Osteocyte (in vitro differentiated cells): ENCODE measurements around the gene FBP2. TPM values are rescaled to one million over a fixed set of nuclear protein-coding genes. Genes with fewer than 3 reads are reported as not detected.

Source experiments
- DNase-seq: peaks from one replicate; pipeline ENCODE4 v3.0.0; 2021; ENCODE audit warnings: mixed read lengths; ENCODE audit not compliant: unreplicated experiment; ENCODE audit errors: extremely low spot score
- H3K27ac Mint-ChIP-seq: one replicate; pipeline ENCODE4 v1.8.0; 2021; ENCODE audit warnings: mild to moderate bottlenecking, mixed read lengths; ENCODE audit not compliant: unreplicated experiment
- H3K27me3 Mint-ChIP-seq: one replicate; pipeline ENCODE4 v1.8.0; 2021; ENCODE audit warnings: mixed read lengths; ENCODE audit not compliant: unreplicated experiment
- H3K36me3 Mint-ChIP-seq: one replicate; pipeline ENCODE4 v1.8.0; 2021; ENCODE audit warnings: mixed read lengths; ENCODE audit not compliant: unreplicated experiment
- H3K4me1 Mint-ChIP-seq: one replicate; pipeline ENCODE4 v1.8.0; 2021; ENCODE audit warnings: mixed read lengths; ENCODE audit not compliant: unreplicated experiment
- H3K4me3 Mint-ChIP-seq: one replicate; pipeline ENCODE4 v1.8.0; 2021; ENCODE audit warnings: mild to moderate bottlenecking, moderate library complexity, mixed read lengths; ENCODE audit not compliant: unreplicated experiment
- H3K9me3 Mint-ChIP-seq: one replicate; pipeline ENCODE4 v1.8.0; 2021; ENCODE audit warnings: mixed read lengths; ENCODE audit not compliant: unreplicated experiment
- CTCF ChIP-seq: fragments of 200-600 bp; sonication (generic); IDR thresholded peaks from 2 replicates; pipeline ENCODE4 v1.5.0; 2021; ENCODE audit warnings: antibody characterized with exemption, mild to moderate bottlenecking, moderate library complexity
- total RNA-seq: library from RNA; stranded (reverse); gene quantifications from 2 replicates; pipeline ENCODE4 v1.2.1, GENCODE V29; 2021

The FBP2 gene
- total RNA-seq, 1 donor from 2014 or later, result not detected

- no peaks in the 10 kb centered on the region for H3K9me3 Mint-ChIP-seq
- no peak overlapping the region for H3K27ac Mint-ChIP-seq
- H3K27me3 Mint-ChIP-seq, result peaks cover 25% of the 10 kb centered on the region
- no peak for DNase-seq
- H3K4me3 Mint-ChIP-seq, result no peak overlapping the region
- TF ChIP-seq CTCF, result no peak
- H3K4me1 Mint-ChIP-seq, result peaks cover 9% of the 10 kb centered on the region
- no peaks in the 10 kb centered on the region for H3K36me3 Mint-ChIP-seq
These were observed 36.7 kb upstream of the FBP2 start for GRCh38 chr9:94630281-94630680.

GRCh38 chr9:94627287-94627686, 33.7 kb upstream of the FBP2 start:
- H3K36me3 Mint-ChIP-seq, result no peaks in the 10 kb centered on the region
- peaks cover 14% of the 10 kb centered on the region for H3K27me3 Mint-ChIP-seq
- H3K27ac Mint-ChIP-seq, result no peak overlapping the region
- H3K9me3 Mint-ChIP-seq, result no peaks in the 10 kb centered on the region
- H3K4me1 Mint-ChIP-seq, result peaks cover 20% of the 10 kb centered on the region
- TF ChIP-seq CTCF, result no peak
- DNase-seq, result no peak
- H3K4me3 Mint-ChIP-seq, result no peak overlapping the region

- H3K9me3 Mint-ChIP-seq, result no peaks in the 10 kb centered on the region
- H3K27me3 Mint-ChIP-seq, result no peaks in the 10 kb centered on the region
- H3K36me3 Mint-ChIP-seq, result no peaks in the 10 kb centered on the region
- DNase-seq, result no peak
- H3K4me1 Mint-ChIP-seq, result peaks cover 17% of the 10 kb centered on the region
- TF ChIP-seq CTCF, result no peak
- no peak overlapping the region for H3K27ac Mint-ChIP-seq
- no peak overlapping the region for H3K4me3 Mint-ChIP-seq
These were observed 32.2 kb upstream of the FBP2 start for GRCh38 chr9:94625835-94626234.

- H3K27me3 Mint-ChIP-seq, result no peaks in the 10 kb centered on the region
- DNase-seq, result no peak
These were observed 31.0 kb upstream of the FBP2 start for GRCh38 chr9:94624629-94625028.

GRCh38 chr9:94623253-94623652, 29.6 kb upstream of the FBP2 start:
- H3K9me3 Mint-ChIP-seq, result no peaks in the 10 kb centered on the region
- no peak overlapping the region for H3K27ac Mint-ChIP-seq
- TF ChIP-seq CTCF, result peak; percentile 37
- no peak overlapping the region for H3K4me3 Mint-ChIP-seq
- no peaks in the 10 kb centered on the region for H3K36me3 Mint-ChIP-seq
- no peaks in the 10 kb centered on the region for H3K27me3 Mint-ChIP-seq
- DNase-seq, result no peak
- H3K4me1 Mint-ChIP-seq, result peaks cover 19% of the 10 kb centered on the region

More at GRCh38 chr9:94624629-94625028, 31.0 kb upstream of the FBP2 start:
- Mint-ChIP-seq H3K4me1 (peaks cover 14% of the 10 kb centered on the region), H3K36me3 (no peaks in the 10 kb centered on the region), H3K27ac (peak overlapping the region; percentile 80), H3K9me3 (no peaks in the 10 kb centered on the region), H3K4me3 (no peak overlapping the region)
- no peak for TF ChIP-seq CTCF
